SK-N-MC (cell line): ENCODE data around the gene KCNN1.
"Not testable (repeated sequence)": the region's sequence is repeated elsewhere in the genome, so short reads cannot be mapped to it uniquely, and the experiment has no call there.

Experiments used
- EZH2 ChIP-seq: fragments of 200-600 bp; sonication (generic); IDR thresholded peaks from one replicate; pipeline ENCODE4 v1.6.1; 2017; ENCODE audit warnings: antibody characterized with exemption
- POLR2AphosphoS5 ChIP-seq: IDR thresholded peaks from 2 replicates; pipeline ENCODE4 v1.6.1; 2012; ENCODE audit warnings: mild to moderate bottlenecking, low read depth, low read length, borderline replicate concordance

- TF ChIP-seq EZH2, POLR2AphosphoS5: not testable (repeated sequence)
Observed at GRCh38 chr19:18032102-18032501, 65.2 kb downstream of the KCNN1 start.
